ENCODE data around the gene DNER. TPM values are rescaled to one million over a fixed set of nuclear protein-coding genes. Genes with fewer than 3 reads are reported as not detected.

Gene DNER
- total RNA-seq, 1 experiment from 2014 or later: 3.7 TPM

- Mint-ChIP-seq H3K36me3 (no peaks in the 10 kb centered on the region), H3K27ac (no peak overlapping the region), H3K27me3 (ENCODE audit: low read depth) (no peaks in the 10 kb centered on the region), H3K4me3 (no peak overlapping the region), H3K9me3 (peaks cover 10% of the 10 kb centered on the region), H3K4me1 (no peaks in the 10 kb centered on the region)
- CTCF ChIA-PET: no interaction called here
- ATAC-seq (no peak), DNase-seq (ENCODE audit: low spot score) (no peak)
- no peak for TF ChIP-seq EMX1 (CRISPR knock-in tag; IDR thresholded peaks at IDR 0.05)
- TF ChIP-seq FOXJ3 (CRISPR knock-in tag; IDR thresholded peaks at IDR 0.05; ENCODE audit: borderline replicate concordance): no peak
- TF ChIP-seq ZNF512 (CRISPR knock-in tag; IDR thresholded peaks at IDR 0.05; ENCODE audit: borderline replicate concordance): no peak
- TF ChIP-seq SMAD4 (CRISPR knock-in tag; IDR thresholded peaks at IDR 0.05): no peak
- TF ChIP-seq ETV6 (CRISPR knock-in tag; IDR thresholded peaks at IDR 0.05): no peak
- POLR2A ChIA-PET: no interaction called here
Measured at GRCh38 chr2:229446350-229446749, 268.0 kb downstream of the DNER start.

- ChIA-PET CTCF (interaction anchor here (2.7 kb wide), 1 partner anchor 15 kb away, joined by 11 read pairs; no protein-coding TSS in a partner anchor), POLR2A (no interaction called here)
- ATAC-seq: no peak
- no peak overlapping the region for H3K27ac Mint-ChIP-seq
- no peak for DNase-seq (ENCODE audit: low spot score)
- H3K27me3 Mint-ChIP-seq (ENCODE audit: low read depth): no peaks in the 10 kb centered on the region
- peaks cover 8% of the 10 kb centered on the region for H3K9me3 Mint-ChIP-seq
- no peak overlapping the region for H3K4me3 Mint-ChIP-seq
- no peaks in the 10 kb centered on the region for H3K4me1 Mint-ChIP-seq
- no peaks in the 10 kb centered on the region for H3K36me3 Mint-ChIP-seq
- TF ChIP-seq AFF4 (CRISPR knock-in tag; IDR thresholded peaks at IDR 0.05; ENCODE audit: borderline replicate concordance) (no peak), NR3C1 (CRISPR knock-in tag; conservative IDR thresholded peaks at IDR 0.05; ENCODE audit: low read depth) (no peak), ZNF416 (CRISPR knock-in tag; IDR thresholded peaks at IDR 0.05) (no peak), USF2 (CRISPR knock-in tag; IDR thresholded peaks at IDR 0.05) (no peak), AR (CRISPR knock-in tag; IDR thresholded peaks at IDR 0.05) (no peak), JUN (CRISPR knock-in tag; IDR thresholded peaks at IDR 0.05) (no peak), FOXP1 (CRISPR knock-in tag; IDR thresholded peaks at IDR 0.05; ENCODE audit: borderline replicate concordance) (no peak), SMAD3 (CRISPR knock-in tag; IDR thresholded peaks at IDR 0.05; ENCODE audit: borderline replicate concordance) (no peak), TEAD4 (CRISPR knock-in tag; IDR thresholded peaks at IDR 0.05) (no peak), ESRRA (CRISPR knock-in tag; IDR thresholded peaks at IDR 0.05; ENCODE audit: borderline replicate concordance) (no peak), ZNF396 (CRISPR knock-in tag; IDR thresholded peaks at IDR 0.05; ENCODE audit: borderline replicate concordance) (no peak), ATF1 (CRISPR knock-in tag; IDR thresholded peaks at IDR 0.05) (no peak), GTF2I (CRISPR knock-in tag; conservative IDR thresholded peaks at IDR 0.05) (no peak), MLX (CRISPR knock-in tag; IDR thresholded peaks at IDR 0.05) (no peak), USF1 (CRISPR knock-in tag; IDR thresholded peaks at IDR 0.05) (no peak), ZNF512 (CRISPR knock-in tag; IDR thresholded peaks at IDR 0.05; ENCODE audit: borderline replicate concordance) (no peak)
Measured at GRCh38 chr2:229445501-229446211, 268.7 kb downstream of the DNER start.

Data from WTC11 (cell line).